ENCODE data around the gene PSRC1. TPM values are rescaled to one million over a fixed set of nuclear protein-coding genes. Genes with fewer than 3 reads are reported as not detected.

PSRC1 gene
- total and polyA plus RNA-seq, 2 donors (not counting 3 experiments of a cell fraction or from before 2014, with no cell fraction given) = 25.0 to 29.3 TPM

DNA sequence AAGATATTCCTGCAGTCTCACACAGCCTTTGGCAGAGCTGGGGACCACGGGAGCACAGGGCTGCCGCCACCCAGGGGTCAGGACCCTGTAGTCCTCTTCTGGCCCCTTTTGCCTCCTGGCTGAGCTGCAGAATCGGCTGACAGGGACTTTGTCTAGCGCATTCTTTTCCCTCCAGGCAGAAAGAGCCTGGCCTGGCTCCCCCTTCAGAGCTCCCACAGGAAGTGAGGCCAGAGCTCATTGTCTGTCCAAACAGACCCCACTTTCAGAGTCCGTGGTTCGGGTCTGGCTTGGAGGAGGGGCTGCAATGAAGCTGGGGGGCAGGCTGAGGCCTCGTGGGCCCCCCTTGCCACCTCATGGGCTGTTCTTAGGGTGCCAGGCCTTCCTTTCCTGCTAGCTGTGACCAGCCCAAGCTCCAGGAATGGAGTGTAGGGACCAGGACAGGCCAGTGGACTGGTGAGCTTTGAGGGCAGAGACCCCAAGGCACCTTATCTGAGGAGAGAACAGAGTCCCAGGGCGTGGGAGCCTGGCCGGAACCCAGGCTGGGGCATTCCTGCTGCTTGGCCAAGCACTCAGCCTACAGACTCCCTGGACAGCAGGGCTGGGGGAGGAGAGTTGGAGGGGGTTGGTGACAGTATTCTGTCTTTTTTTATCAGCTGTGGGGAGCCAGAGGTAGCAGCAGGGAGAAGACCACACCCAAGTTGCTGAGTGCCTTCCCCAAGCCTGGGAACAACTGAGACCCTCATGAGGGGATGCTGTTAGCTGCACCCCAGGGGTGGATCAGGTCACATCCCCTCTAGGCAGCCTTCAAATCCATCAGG is 28.9 kb downstream of the PSRC1 start:
- CTCF ChIA-PET = interaction anchor here (0.7 to 2.1 kb wide), 11 partner anchors 10 to 278 kb away, joined by 3 to 5 read pairs (median 3); partner anchors contain the start of gene PSRC1
- no peaks in the 10 kb centered on the region for H3K4me1 ChIP-seq (ENCODE audit: control insufficient read depth, extremely low read depth, insufficient read depth, low read length)
- DNase-seq (ENCODE audit: low read depth, low spot score) = no peak
- no peak overlapping the region for H3K27ac ChIP-seq (ENCODE audit: insufficient read depth, low read depth, low read length)
- intact Hi-C loops (cut with micrococcal nuclease) = no loop called here
- no peaks in the 10 kb centered on the region for H4K20me1 ChIP-seq (replicated peaks; ENCODE audit: control insufficient read depth, extremely low read depth, insufficient read depth, low read length)
- no peaks in the 10 kb centered on the region for H3K9me1 ChIP-seq (replicated peaks; ENCODE audit: control insufficient read depth, extremely low read depth, insufficient read depth, low read length)
- H3K4me3 ChIP-seq (replicated peaks in 1 of 3; ENCODE audit: insufficient read depth in 1 of 3, low read depth in 1 of 3, low read length in 3 of 3) = no peak overlapping the region
- H3K27me3 ChIP-seq (ENCODE audit: control insufficient read depth in 2 of 2, insufficient read depth in 2 of 2, low read length in 2 of 2) = peaks cover 3 to 8% of the 10 kb centered on the region in 2 experiments
- FAIRE-seq = no peak
- dilution Hi-C loops (cut with MboI; ENCODE audit: extremely low pct_ligation_motif_present, low sequenced_read_pairs) = no loop called here
- BruUV-seq (replicated peaks) = no TSS peak
- no peak overlapping the region for H3K9ac ChIP-seq (replicated peaks; ENCODE audit: extremely low read depth, insufficient read depth, low read length)
- H3K4me2 ChIP-seq (ENCODE audit: insufficient read depth, low read length) = no peak overlapping the region
- no peak overlapping the region for H2AFZ ChIP-seq (ENCODE audit: low read depth, low read length)
- POLR2A ChIA-PET = no interaction called here
- TF ChIP-seq MYC (IDR thresholded peaks at IDR 0.05; ENCODE audit: low read depth, low read length) (no peak), EZH2 (IDR thresholded peaks at IDR 0.05; ENCODE audit: borderline replicate concordance, low read depth, low read length, severe bottlenecking) (no peak), POLR2A (IDR thresholded peaks at IDR 0.05; ENCODE audit: low read depth, low read length) (no peak), JUN (IDR thresholded peaks at IDR 0.05; ENCODE audit: borderline replicate concordance, insufficient read depth, insufficient read length, low read depth) (no peak), GATA2 (IDR thresholded peaks at IDR 0.05; ENCODE audit: insufficient read depth, insufficient read length, low read depth, low read length) (no peak), POLR2AphosphoS5 (IDR thresholded peaks at IDR 0.05; ENCODE audit: insufficient read depth, low read depth, low read length) (no peak)
- TF ChIP-seq, protein P1, sequence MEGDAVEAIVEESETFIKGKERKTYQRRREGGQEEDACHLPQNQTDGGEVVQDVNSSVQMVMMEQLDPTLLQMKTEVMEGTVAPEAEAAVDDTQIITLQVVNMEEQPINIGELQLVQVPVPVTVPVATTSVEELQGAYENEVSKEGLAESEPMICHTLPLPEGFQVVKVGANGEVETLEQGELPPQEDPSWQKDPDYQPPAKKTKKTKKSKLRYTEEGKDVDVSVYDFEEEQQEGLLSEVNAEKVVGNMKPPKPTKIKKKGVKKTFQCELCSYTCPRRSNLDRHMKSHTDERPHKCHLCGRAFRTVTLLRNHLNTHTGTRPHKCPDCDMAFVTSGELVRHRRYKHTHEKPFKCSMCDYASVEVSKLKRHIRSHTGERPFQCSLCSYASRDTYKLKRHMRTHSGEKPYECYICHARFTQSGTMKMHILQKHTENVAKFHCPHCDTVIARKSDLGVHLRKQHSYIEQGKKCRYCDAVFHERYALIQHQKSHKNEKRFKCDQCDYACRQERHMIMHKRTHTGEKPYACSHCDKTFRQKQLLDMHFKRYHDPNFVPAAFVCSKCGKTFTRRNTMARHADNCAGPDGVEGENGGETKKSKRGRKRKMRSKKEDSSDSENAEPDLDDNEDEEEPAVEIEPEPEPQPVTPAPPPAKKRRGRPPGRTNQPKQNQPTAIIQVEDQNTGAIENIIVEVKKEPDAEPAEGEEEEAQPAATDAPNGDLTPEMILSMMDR (IDR thresholded peaks at IDR 0.05; ENCODE audit: extremely low read depth in 1 of 2, insufficient read depth in 1 of 2, low read depth in 1 of 2, low read length in 2 of 2) = no peak
- no peaks in the 10 kb centered on the region for H3K36me3 ChIP-seq (ENCODE audit: control insufficient read depth in 2 of 2, extremely low read depth in 1 of 2, insufficient read depth in 2 of 2, low read length in 2 of 2)
- H3K79me2 ChIP-seq (ENCODE audit: control insufficient read depth, insufficient read depth, low read length) = no peaks in the 10 kb centered on the region
- no peaks in the 10 kb centered on the region for H3K9me3 ChIP-seq (replicated peaks; ENCODE audit: control insufficient read depth, insufficient read depth, low read length)

Data from endothelial cell of umbilical vein (primary cell).